Stomach (tissue), 4 donors: ENCODE measurements around the gene MYL7.

Source experiments
- POLR2A ChIP-seq, 4 donors: fragments of 450-650 bp; IDR thresholded peaks; one replicate each; pipeline ENCODE4 v1.6.1; 2016; ENCODE audit warnings: antibody characterized with exemption in 4 of 4, control low read depth in 2 of 4, mild to moderate bottlenecking in 1 of 4, moderate library complexity in 1 of 4
- TF ChIP-seq, protein P1 (sequence below), 7 experiments: fragments of 450-650 bp in 4 of 7; fragments of 200-600 bp in 3 of 7; sonication (generic) in 3 of 7; IDR thresholded peaks; one replicate each; pipeline ENCODE4 v1.5.1; 2016 to 2019; ENCODE audit warnings: antibody characterized with exemption in 7 of 7, control low read depth in 2 of 7, mild to moderate bottlenecking in 1 of 7

DNA sequence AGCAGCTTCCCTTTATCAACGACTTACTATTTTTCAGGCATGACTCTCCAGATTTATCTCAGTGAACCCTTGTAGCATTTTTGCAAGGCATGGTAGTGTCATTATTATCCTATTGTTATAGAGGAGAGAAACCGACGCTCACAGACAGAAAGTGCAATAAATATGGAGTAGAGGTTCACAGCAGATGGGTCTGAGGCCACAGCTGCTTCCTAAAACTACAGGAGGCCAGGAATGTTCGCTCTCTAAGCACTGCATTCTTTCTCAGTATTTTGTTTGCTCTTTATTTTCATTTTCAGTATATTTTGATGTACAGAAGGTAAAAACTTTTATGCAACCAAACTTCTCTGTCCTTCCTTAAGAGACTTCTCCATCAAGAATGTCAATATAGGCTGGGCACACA, 41.5 kb downstream of the MYL7 start:
- TF ChIP-seq, protein P1, sequence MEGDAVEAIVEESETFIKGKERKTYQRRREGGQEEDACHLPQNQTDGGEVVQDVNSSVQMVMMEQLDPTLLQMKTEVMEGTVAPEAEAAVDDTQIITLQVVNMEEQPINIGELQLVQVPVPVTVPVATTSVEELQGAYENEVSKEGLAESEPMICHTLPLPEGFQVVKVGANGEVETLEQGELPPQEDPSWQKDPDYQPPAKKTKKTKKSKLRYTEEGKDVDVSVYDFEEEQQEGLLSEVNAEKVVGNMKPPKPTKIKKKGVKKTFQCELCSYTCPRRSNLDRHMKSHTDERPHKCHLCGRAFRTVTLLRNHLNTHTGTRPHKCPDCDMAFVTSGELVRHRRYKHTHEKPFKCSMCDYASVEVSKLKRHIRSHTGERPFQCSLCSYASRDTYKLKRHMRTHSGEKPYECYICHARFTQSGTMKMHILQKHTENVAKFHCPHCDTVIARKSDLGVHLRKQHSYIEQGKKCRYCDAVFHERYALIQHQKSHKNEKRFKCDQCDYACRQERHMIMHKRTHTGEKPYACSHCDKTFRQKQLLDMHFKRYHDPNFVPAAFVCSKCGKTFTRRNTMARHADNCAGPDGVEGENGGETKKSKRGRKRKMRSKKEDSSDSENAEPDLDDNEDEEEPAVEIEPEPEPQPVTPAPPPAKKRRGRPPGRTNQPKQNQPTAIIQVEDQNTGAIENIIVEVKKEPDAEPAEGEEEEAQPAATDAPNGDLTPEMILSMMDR (IDR thresholded peaks at IDR 0.05) = no peak
- TF ChIP-seq POLR2A (IDR thresholded peaks at IDR 0.05) = no peak
